GM19463 (cell line): ENCODE measurements around the gene BID.

Experiments
- ATAC-seq: cut with Tn5 transposase; IDR thresholded peaks from one replicate; pipeline ENCODE4 v1.9.1; 2021; ENCODE audit warnings: mild to moderate bottlenecking, moderate library complexity; ENCODE audit not compliant: unreplicated experiment

Gene BID

GRCh38 chr22:17803609-17804270 is 29.5 kb upstream of the BID start:
- ATAC-seq: no peak

GRCh38 chr22:17802822-17803221 is 28.6 kb upstream of the BID start:
- no peak for ATAC-seq

- no peak for ATAC-seq
These were observed 28.1 kb upstream of the BID start for GRCh38 chr22:17802411-17802810.

GRCh38 chr22:17797721-17798559 is 23.7 kb upstream of the BID start:
- peak; percentile 36 for ATAC-seq

GRCh38 chr22:17796695-17797094 is 22.4 kb upstream of the BID start:
- no peak for ATAC-seq

- ATAC-seq: no peak
These were observed 21.6 kb upstream of the BID start for GRCh38 chr22:17795661-17796548.

- no peak for ATAC-seq
These were observed 20.7 kb upstream of the BID start for GRCh38 chr22:17794726-17795542.

GRCh38 chr22:17792854-17793434 is 18.7 kb upstream of the BID start:
- no peak for ATAC-seq

GRCh38 chr22:17792299-17792698 is 18.0 kb upstream of the BID start:
- no peak for ATAC-seq

- ATAC-seq: no peak
These were observed 16.9 kb upstream of the BID start for GRCh38 chr22:17791196-17791595.

- ATAC-seq: no peak
These were observed 15.3 kb upstream of the BID start for GRCh38 chr22:17789379-17790200.

- no peak for ATAC-seq
These were observed 14.5 kb upstream of the BID start for GRCh38 chr22:17788528-17789378.

GRCh38 chr22:17787716-17788330 is 13.6 kb upstream of the BID start:
- ATAC-seq: no peak

GRCh38 chr22:17787241-17787640 is 13.0 kb upstream of the BID start:
- ATAC-seq: no peak

- no peak for ATAC-seq
These were observed 12.3 kb upstream of the BID start for GRCh38 chr22:17786435-17787161.

GRCh38 chr22:17785185-17786184 is 11.2 kb upstream of the BID start:
- ATAC-seq: no peak
